ENCODE data around the gene SOX8.

Gene SOX8

GRCh38 chr16:1036166-1036565, 54.6 kb downstream of the SOX8 start:
- H3K4me3 ChIP-seq (ENCODE audit: low read length): no peak overlapping the region
- no peak for TF ChIP-seq CTCF (conservative IDR thresholded peaks at IDR 0.05; ENCODE audit: low read depth, low read length)
- peak; percentile 30 for DNase-seq (ENCODE audit: low read depth)

All from retinal pigment epithelial cell (primary cell).